Mucosa of descending colon (tissue), 3 donors: Measurements from ENCODE around the gene GPR160. TPM values are rescaled to one million over a fixed set of nuclear protein-coding genes. Genes with fewer than 3 reads are reported as not detected.

Source experiments
- ATAC-seq: fragments of 200-7000 bp; cut with Tn5 transposase; one replicate; pipeline ENCODE4 v1.9.1; 2020; ENCODE audit warnings: mild to moderate bottlenecking, moderate library complexity
- DNase-seq, 3 donors: peaks; one replicate each; pipeline ENCODE4 v3.0.0-alpha.2; 2020
- H3K36me3 ChIP-seq: fragments of 200-600 bp; one replicate; pipeline ENCODE4 v1.8.0; 2021; ENCODE audit warnings: low read depth, mild to moderate bottlenecking
- H3K4me1 ChIP-seq: fragments of 200-600 bp; one replicate; pipeline ENCODE4 v1.8.0; 2021; ENCODE audit warnings: low read depth, mild to moderate bottlenecking
- H3K4me3 ChIP-seq: fragments of 200-600 bp; one replicate; pipeline ENCODE4 v1.8.0; 2021; ENCODE audit warnings: mild to moderate bottlenecking
- H3K9me3 ChIP-seq: fragments of 200-600 bp; one replicate; pipeline ENCODE4 v1.8.0; 2021; ENCODE audit warnings: mild to moderate bottlenecking
- CTCF ChIP-seq: fragments of 200-600 bp; IDR thresholded peaks from one replicate; pipeline ENCODE4 v1.8.0; 2022; ENCODE audit warnings: antibody characterized with exemption, mild to moderate bottlenecking
- intact Hi-C, 2 donors: fragments of 100-400 bp; cut with DNase I in 1 of 2; cut with micrococcal nuclease in 1 of 2; formaldehyde crosslinking; loops; one replicate each; pipeline versions ENCODE4 v1.11.0 to v1.11.1; 2022; cut with DNase I, micrococcal nuclease
- total RNA-seq, 3 donors: library from RNA; stranded (reverse); fragmentation: NEBNext Ultra II Directional in 2 of 3; extraction: Animal tissue kit (Norgen Biotek cat#: 25700) in 2 of 3; gene quantifications; one replicate each; pipeline versions ENCODE4 v1.2.1 to v1.2.4, GENCODE V29; 2021 to 2023
- donor health status: DM: no; HTN: no; CAD: no; lungs with moderate emphysema.
- donor health status: DM: no; HTN: no; CAD: no.
- donor health status: DM: no; HTN: yes; CAD: no.

Gene GPR160
- total RNA-seq, 3 donors from 2014 or later: 30.0 to 96.5 (median 67.6) TPM

GRCh38 chr3:170021083-170021482 is 16.7 kb upstream of the GPR160 start:
- ATAC-seq (no peak), DNase-seq (no peak)
- no peak overlapping the region for H3K4me3 ChIP-seq
- no peak for TF ChIP-seq CTCF
- no peaks in the 10 kb centered on the region for H3K4me1 ChIP-seq
- intact Hi-C loops: no loop called here
- no peaks in the 10 kb centered on the region for H3K36me3 ChIP-seq
- H3K9me3 ChIP-seq: no peaks in the 10 kb centered on the region

DNA sequence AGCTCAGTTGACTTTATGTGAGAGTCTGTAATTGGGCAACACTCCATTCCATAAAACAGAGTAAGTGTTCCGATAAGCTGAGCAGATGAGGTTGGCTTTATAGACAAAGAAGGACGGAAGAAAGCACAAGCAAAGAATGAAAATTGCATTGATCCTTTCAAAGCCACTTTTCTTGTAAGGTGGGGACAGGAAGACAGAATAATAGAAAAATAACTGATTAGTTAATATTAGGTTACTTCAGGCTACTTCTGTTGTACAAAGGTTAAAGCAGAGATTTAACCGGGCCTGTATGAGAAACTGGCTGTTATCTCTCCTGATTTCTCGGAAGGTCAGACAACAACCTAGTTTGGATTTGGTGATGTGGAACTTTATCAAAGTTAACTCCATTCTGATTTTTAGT is 15.5 kb upstream of the GPR160 start:
- no peak for TF ChIP-seq CTCF
- DNase-seq (no peak), ATAC-seq (no peak)
- Histone ChIP-seq H3K4me3 (no peak overlapping the region), H3K4me1 (no peaks in the 10 kb centered on the region), H3K9me3 (no peaks in the 10 kb centered on the region), H3K36me3 (no peaks in the 10 kb centered on the region)
- intact Hi-C loops: no loop called here

DNA sequence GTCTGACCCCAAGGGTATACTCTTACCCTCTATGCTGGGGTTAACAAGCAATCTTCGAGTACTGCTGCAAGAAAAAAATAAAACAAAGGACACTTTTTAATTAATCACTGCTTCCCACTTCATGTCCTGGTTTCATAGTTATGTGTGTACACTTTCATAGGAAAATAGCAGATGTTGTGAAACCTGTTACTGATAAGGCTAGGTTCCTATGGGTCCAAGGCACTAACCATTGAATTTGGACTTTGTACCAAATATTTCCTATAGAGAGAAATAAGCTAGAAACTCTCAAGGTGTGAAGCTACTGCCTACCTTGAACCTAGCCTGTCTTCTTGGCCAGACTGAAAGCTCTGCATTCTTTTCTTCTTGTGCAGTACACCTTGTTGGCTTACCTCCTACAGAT is 14.6 kb upstream of the GPR160 start:
- H3K9me3 ChIP-seq: no peaks in the 10 kb centered on the region
- H3K4me3 ChIP-seq: no peak overlapping the region
- peak; percentile 96 for ATAC-seq
- no peak for DNase-seq
- TF ChIP-seq CTCF: no peak
- intact Hi-C loops: no loop called here
- H3K4me1 ChIP-seq: no peaks in the 10 kb centered on the region
- no peaks in the 10 kb centered on the region for H3K36me3 ChIP-seq

DNA sequence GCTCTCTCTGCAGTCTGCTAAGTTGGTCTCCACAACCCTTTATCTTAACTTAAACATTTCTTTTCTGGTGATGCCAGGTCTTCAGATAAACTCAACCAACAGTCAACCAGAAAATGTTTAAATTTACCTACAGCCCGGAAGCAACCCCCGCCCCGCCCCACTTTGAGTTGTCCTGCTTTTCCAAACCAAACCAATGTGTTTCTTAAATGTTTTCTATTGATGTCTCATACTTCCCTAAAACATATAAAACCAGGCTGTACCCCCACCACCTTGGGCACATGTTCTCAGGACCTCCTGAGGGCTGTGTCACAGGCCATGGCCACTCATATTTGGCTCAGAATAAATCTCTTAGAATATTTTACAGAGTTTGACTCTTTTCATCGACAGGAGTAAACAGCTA is 13.2 kb upstream of the GPR160 start:
- Histone ChIP-seq H3K9me3 (no peaks in the 10 kb centered on the region), H3K36me3 (no peaks in the 10 kb centered on the region), H3K4me1 (no peaks in the 10 kb centered on the region), H3K4me3 (no peak overlapping the region)
- no peak for TF ChIP-seq CTCF
- intact Hi-C loops: no loop called here
- ATAC-seq (no peak), DNase-seq (no peak)

DNA sequence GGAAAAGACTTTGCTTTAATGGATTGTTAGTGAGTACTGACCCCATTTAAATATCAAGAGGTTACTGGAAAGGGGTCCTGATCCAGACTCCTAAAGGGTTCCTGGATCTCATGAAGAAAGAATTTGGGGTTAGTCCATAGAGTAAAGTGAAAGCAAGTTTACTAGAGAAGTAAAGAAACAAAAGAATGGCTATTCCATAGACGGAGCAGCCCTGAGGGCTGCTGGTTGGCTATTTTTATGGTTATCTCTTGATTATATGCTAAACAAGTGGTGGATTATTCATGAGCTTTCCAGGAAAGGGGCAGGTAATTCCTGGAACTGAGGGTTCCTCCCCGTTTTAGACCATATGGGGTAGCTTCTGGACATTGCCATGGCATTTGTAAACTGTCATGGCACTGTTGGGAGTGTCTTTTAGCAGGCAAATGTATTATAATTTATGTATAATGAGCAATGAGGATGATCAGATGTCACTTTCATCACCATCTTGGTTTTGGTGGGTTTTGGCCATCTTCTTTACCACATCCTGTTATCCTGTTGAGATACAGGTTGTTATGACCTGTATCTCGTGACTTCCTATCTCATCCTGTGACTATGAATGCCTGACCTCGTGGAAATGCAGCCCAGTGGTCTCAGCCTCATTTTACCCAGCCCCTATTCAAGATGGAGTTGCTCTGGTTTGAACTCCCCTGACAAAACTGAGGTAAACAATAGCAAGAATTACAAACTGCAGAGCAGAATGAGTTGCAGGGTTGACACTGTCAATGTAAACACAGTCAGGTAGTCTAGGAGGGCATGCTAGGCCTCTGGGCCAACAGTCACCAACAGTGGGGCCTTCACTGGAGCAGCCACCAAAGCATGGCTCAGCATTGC is 10.3 kb upstream of the GPR160 start:
- Histone ChIP-seq H3K4me3 (no peak overlapping the region), H3K9me3 (no peaks in the 10 kb centered on the region), H3K36me3 (no peaks in the 10 kb centered on the region), H3K4me1 (no peaks in the 10 kb centered on the region)
- DNase-seq: no peak
- intact Hi-C loops: no loop called here
- ATAC-seq: no peak
- no peak for TF ChIP-seq CTCF
